Adrenal gland (tissue), 5 donors: Measurements from ENCODE around the gene POM121C.
"Not testable (repeated sequence)": the region's sequence is repeated elsewhere in the genome, so short reads cannot be mapped to it uniquely, and the experiment has no call there.

Experiments
- CTCF ChIP-seq, 6 experiments: fragments of 450-650 bp in 4 of 6; fragments of 200-600 bp in 2 of 6; sonication (generic) in 1 of 6; IDR thresholded peaks; 1 replicate in 5 of 6; 2 replicates in 1 of 6; pipeline versions ENCODE4 v1.5.1 to v1.8.0; 2016 to 2021; ENCODE audit warnings: antibody characterized with exemption in 6 of 6, mild to moderate bottlenecking in 2 of 6, moderate library complexity in 1 of 6
- POLR2A ChIP-seq, 2 donors: fragments of 450-650 bp; IDR thresholded peaks; one replicate each; pipeline ENCODE4 v1.6.1; 2017; ENCODE audit warnings: antibody characterized with exemption in 2 of 2, mild to moderate bottlenecking in 2 of 2, moderate library complexity in 1 of 2
- donor health status: DM: no; HTN: no; CAD: no.

GRCh38 chr7:75423481-75423880, 62.6 kb downstream of the POM121C start:
- not testable (repeated sequence) for TF ChIP-seq POLR2A, CTCF (IDR thresholded peaks at IDR 0.05)
